ENCODE data around the gene CMIP.
A peak's percentile ranks its signal among the peaks of the same experiment; 100 is the strongest.

Gene CMIP

DNA sequence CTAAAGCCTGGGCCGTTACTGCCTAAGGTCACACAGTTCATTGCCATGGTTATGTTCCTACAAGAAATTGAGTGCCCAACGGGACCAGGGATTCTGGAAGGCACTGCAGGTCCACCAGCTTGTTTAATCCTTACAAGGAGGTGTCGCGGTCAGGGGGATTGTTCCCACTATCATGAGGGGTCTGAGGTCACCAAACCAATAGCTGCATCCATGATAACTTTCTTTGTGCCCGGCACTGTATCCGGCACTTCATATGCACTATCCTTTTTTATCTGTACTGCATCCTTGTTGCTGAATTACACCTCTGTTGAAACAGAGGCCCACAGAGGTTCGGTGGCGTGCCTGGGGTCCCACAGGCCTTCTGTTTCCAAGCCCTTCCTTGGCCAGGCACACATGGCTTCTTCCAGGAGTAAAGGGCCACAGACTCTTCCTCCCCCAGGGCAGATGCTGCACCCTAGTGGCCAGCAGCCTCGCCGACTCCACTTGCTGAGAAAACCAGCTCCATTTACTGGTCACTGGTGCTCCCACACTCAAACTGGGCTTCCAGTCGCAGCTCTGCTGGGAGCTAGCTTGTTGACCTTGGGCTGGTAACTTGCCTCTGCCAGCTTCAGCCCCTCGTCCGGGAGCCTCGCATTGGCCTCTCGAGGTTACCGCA is 252.5 kb downstream of the CMIP start:
- Histone ChIP-seq H3K27me3 (ENCODE audit: insufficient read depth, low read length) (no peaks in the 10 kb centered on the region), H3K79me2 (ENCODE audit: control insufficient read depth, insufficient read depth, low read length, unreplicated experiment) (no peaks in the 10 kb centered on the region), H3K36me3 (ENCODE audit: insufficient read depth, low read length) (no peaks in the 10 kb centered on the region), H2AFZ (ENCODE audit: low read length, unreplicated experiment) (no peak overlapping the region), H3K27ac (ENCODE audit: low read depth, low read length) (no peak overlapping the region), H3K4me3 (ENCODE audit: low read depth, low read length) (no peak overlapping the region), H3K4me1 (ENCODE audit: control insufficient read depth, insufficient read depth, low read length, unreplicated experiment) (no peaks in the 10 kb centered on the region)

DNA sequence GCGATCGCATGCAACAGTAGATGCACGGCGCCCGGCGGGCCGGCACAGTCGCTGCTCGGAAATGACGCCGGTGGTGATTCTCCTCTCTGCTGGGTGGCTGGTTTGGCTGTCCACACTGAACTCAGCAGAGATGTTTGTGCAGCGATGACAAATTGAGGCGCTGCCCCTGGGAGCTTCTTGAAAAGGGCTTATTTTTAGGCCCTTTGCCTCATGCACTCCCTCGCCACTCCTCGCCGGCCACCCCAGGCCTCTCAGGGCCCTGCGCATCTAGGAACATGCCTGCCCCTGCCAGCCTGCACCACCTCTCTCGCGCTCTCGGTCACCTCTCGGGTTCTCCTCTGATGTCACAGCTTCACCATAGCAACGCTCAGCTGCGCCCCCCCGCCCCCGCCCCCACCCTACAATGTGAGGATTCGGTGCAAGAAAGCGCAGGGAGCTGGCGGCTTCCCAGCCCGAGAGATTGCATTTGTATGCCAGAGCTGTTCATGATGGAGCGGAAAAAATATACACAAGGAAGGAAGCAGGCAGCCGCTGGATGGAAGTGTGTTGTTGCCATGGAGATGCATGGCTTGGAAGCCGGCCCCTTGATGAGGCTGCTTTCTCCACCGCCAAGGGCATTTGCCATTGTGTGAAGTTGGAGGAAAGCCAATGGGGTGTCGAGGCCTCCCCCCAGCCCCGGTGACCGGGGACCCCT is 253.2 kb downstream of the CMIP start:
- Histone ChIP-seq H3K4me1 (ENCODE audit: control insufficient read depth, insufficient read depth, low read length, unreplicated experiment) (no peaks in the 10 kb centered on the region), H3K27me3 (ENCODE audit: insufficient read depth, low read length) (no peaks in the 10 kb centered on the region), H2AFZ (ENCODE audit: low read length, unreplicated experiment) (no peak overlapping the region), H3K4me3 (ENCODE audit: low read depth, low read length) (no peak overlapping the region), H3K27ac (ENCODE audit: low read depth, low read length) (no peak overlapping the region), H3K79me2 (ENCODE audit: control insufficient read depth, insufficient read depth, low read length, unreplicated experiment) (no peaks in the 10 kb centered on the region), H3K36me3 (ENCODE audit: insufficient read depth, low read length) (no peaks in the 10 kb centered on the region)

DNA sequence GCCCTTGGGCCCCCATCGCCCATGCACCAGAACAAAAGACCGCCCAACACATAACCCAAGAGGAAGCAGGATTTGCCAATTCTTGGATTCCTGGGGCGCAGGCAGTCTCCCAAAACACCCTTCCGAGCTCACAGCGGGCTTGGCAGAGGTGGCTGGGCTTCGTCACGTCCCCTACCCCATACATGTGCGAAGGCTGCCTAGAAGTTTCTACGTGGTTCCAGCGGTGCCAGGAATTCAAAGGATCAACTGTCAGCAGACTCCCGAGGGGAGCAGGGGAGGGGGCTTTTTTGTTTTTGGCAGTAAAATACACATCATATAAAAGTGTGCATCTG is 253.7 kb downstream of the CMIP start:
- H3K27me3 ChIP-seq (ENCODE audit: insufficient read depth, low read length): no peaks in the 10 kb centered on the region
- H3K4me3 ChIP-seq (ENCODE audit: low read depth, low read length): no peak overlapping the region
- H3K79me2 ChIP-seq (ENCODE audit: control insufficient read depth, insufficient read depth, low read length, unreplicated experiment): no peaks in the 10 kb centered on the region
- H3K36me3 ChIP-seq (ENCODE audit: insufficient read depth, low read length): no peaks in the 10 kb centered on the region
- H3K27ac ChIP-seq (ENCODE audit: low read depth, low read length): no peak overlapping the region
- H2AFZ ChIP-seq (ENCODE audit: low read length, unreplicated experiment): no peak overlapping the region
- peaks cover 4% of the 10 kb centered on the region for H3K4me1 ChIP-seq (ENCODE audit: control insufficient read depth, insufficient read depth, low read length, unreplicated experiment)

DNA sequence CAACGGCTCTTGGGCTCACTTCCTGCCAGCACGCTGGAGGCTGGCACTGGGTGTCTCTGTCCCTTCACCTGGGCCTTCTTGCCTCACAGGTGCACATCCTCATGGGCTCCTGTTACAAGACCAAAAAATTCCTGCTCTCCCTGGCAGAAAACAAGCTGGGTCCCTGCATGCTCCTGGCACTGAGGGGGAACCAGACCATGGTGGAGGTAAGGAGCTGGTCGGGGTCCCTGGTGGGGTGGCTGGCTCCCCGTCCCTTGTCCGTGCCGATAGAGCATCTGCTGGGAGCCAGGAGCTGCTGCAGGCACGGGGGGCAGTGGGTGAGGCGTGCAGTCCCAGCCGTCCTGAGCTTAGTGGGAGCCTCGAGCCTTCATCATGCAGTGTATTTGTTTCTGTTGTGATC is 255.0 kb downstream of the CMIP start:
- Histone ChIP-seq H3K4me3 (ENCODE audit: low read depth, low read length) (no peak overlapping the region), H3K36me3 (ENCODE audit: insufficient read depth, low read length) (no peaks in the 10 kb centered on the region), H3K27me3 (ENCODE audit: insufficient read depth, low read length) (no peaks in the 10 kb centered on the region), H3K27ac (ENCODE audit: low read depth, low read length) (no peak overlapping the region), H2AFZ (ENCODE audit: low read length, unreplicated experiment) (no peak overlapping the region), H3K79me2 (ENCODE audit: control insufficient read depth, insufficient read depth, low read length, unreplicated experiment) (no peaks in the 10 kb centered on the region), H3K4me1 (ENCODE audit: control insufficient read depth, insufficient read depth, low read length, unreplicated experiment) (peaks cover 9% of the 10 kb centered on the region)

DNA sequence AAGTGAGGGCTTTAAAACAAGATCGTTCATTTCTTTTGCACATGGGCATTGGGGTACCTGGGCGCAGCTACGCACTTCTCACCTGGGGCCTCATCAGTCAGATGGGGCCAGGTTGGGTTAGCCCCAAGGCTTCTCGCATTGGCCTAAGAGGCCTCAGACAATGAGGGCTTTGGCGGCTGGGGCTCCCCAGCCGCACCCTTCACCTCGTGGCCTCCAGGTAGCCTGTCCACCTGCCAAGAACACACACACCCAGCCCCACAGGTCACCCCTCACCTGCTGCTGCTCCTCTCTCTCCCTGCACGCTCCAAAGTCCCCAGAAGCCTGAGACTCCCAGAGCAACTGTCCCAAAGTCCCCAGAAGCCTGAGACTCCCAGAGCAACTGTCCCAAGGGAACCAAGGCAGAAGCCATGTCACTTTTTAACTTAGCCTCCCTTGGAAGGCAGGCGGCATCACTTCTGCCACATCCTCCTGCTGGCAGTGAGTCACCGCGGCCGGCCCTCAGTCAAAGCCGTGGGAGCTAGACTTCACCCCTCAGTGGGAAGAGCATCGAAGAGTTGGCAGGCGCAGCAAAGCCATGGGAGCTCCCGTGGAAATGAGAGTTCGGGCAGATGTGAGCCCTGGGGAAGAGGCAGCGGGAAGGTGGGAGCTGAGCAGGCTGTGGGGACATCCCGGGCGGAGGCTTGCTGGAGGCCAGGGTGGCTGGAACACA is 255.6 kb downstream of the CMIP start:
- peaks cover 9% of the 10 kb centered on the region for H3K4me1 ChIP-seq (ENCODE audit: control insufficient read depth, insufficient read depth, low read length, unreplicated experiment)
- H3K4me3 ChIP-seq (ENCODE audit: low read depth, low read length): no peak overlapping the region
- H3K27me3 ChIP-seq (ENCODE audit: insufficient read depth, low read length): no peaks in the 10 kb centered on the region
- no peaks in the 10 kb centered on the region for H3K79me2 ChIP-seq (ENCODE audit: control insufficient read depth, insufficient read depth, low read length, unreplicated experiment)
- no peak overlapping the region for H3K27ac ChIP-seq (ENCODE audit: low read depth, low read length)
- no peak overlapping the region for H2AFZ ChIP-seq (ENCODE audit: low read length, unreplicated experiment)
- no peaks in the 10 kb centered on the region for H3K36me3 ChIP-seq (ENCODE audit: insufficient read depth, low read length)

DNA sequence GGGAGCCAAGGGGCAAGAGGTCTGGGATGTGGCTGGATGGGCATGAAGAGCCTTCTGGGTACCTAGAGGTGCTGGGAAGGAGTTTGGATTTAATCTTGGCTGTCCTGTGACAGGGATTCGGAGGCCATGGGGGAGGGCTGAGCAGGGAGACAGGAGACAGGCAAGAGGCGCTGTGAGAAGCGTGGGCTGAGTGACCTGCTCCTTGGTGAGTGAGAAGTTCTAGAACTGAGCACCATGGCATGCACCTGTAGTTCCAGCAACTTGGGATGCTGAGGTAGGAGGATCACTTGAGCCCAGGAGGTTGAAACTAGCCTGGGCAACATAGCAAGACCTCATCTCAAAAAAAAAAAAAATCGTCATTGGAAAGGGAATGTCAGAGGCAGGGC is 256.2 kb downstream of the CMIP start:
- H2AFZ ChIP-seq (ENCODE audit: low read length, unreplicated experiment): no peak overlapping the region

DNA sequence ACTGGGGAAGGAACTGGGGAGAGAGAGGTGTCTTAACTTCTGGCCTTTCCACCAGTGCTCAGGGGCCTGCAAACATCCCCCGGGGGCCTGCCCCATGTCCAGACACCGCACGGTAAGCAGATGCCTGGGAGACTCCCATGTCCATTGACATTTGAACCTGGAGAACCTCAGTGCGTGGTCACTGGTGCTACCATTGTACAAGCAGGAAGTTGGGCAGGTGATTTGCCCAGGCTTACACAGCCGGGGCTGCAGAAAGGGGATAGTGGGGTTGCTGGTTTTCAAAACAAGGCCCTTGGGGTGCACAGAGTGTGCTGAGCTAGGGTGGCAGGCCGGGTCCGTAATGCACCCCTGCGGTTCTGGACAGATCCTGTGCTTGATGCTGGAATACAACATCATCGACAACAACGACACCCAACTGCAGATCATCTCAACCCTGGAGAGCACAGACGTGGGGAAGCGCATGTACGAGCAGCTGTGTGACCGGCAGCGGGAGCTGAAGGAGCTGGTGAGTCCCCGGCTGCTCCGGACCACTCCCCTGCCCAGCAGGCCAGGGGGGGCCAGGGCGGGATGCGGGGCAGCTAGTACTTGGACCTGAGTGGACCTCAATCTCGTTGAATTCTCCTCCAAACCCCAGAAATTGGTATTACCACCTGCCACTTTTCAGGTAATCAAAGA is 256.8 kb downstream of the CMIP start:
- Histone ChIP-seq H2AFZ (ENCODE audit: low read length, unreplicated experiment) (no peak overlapping the region), H3K36me3 (ENCODE audit: insufficient read depth, low read length) (no peaks in the 10 kb centered on the region), H3K27me3 (ENCODE audit: insufficient read depth, low read length) (no peaks in the 10 kb centered on the region), H3K27ac (ENCODE audit: low read depth, low read length) (no peak overlapping the region), H3K4me1 (ENCODE audit: control insufficient read depth, insufficient read depth, low read length, unreplicated experiment) (peaks cover 9% of the 10 kb centered on the region), H3K79me2 (ENCODE audit: control insufficient read depth, insufficient read depth, low read length, unreplicated experiment) (no peaks in the 10 kb centered on the region), H3K4me3 (ENCODE audit: low read depth, low read length) (no peak overlapping the region)

More for the DNA sequence above, 256.2 kb downstream of the CMIP start:
- Histone ChIP-seq H3K4me3 (ENCODE audit: low read depth, low read length) (no peak overlapping the region), H3K4me1 (ENCODE audit: control insufficient read depth, insufficient read depth, low read length, unreplicated experiment) (peaks cover 9% of the 10 kb centered on the region), H3K27ac (ENCODE audit: low read depth, low read length) (no peak overlapping the region), H3K36me3 (ENCODE audit: insufficient read depth, low read length) (no peaks in the 10 kb centered on the region), H3K27me3 (ENCODE audit: insufficient read depth, low read length) (no peaks in the 10 kb centered on the region), H3K79me2 (ENCODE audit: control insufficient read depth, insufficient read depth, low read length, unreplicated experiment) (no peaks in the 10 kb centered on the region)

DNA sequence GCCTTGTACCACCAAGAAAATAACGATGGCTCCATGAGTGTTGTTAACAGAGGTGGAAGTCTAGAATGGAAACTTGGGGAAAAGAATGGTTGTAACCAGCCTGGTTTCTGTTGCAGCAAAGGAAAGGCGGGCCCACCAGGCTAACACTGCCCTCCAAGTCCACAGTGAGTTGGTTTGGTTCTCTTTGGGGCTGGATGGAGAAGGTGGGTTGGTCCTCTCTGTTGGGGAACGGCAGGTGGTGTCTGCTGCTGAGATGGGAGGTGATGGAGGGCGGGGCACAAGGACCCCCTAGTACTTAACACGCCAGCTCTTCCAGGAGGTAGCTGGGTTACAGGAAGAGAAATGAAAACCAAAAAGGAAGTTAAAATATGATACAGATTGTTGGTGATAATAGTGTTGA is 257.9 kb downstream of the CMIP start:
- H3K36me3 ChIP-seq (ENCODE audit: insufficient read depth, low read length): no peaks in the 10 kb centered on the region
- H3K27me3 ChIP-seq (ENCODE audit: insufficient read depth, low read length): no peaks in the 10 kb centered on the region
- H3K4me3 ChIP-seq (ENCODE audit: low read depth, low read length): no peak overlapping the region
- H3K4me1 ChIP-seq (ENCODE audit: control insufficient read depth, insufficient read depth, low read length, unreplicated experiment): peaks cover 17% of the 10 kb centered on the region
- H2AFZ ChIP-seq (ENCODE audit: low read length, unreplicated experiment): no peak overlapping the region
- no peaks in the 10 kb centered on the region for H3K79me2 ChIP-seq (ENCODE audit: control insufficient read depth, insufficient read depth, low read length, unreplicated experiment)
- no peak overlapping the region for H3K27ac ChIP-seq (ENCODE audit: low read depth, low read length)

DNA sequence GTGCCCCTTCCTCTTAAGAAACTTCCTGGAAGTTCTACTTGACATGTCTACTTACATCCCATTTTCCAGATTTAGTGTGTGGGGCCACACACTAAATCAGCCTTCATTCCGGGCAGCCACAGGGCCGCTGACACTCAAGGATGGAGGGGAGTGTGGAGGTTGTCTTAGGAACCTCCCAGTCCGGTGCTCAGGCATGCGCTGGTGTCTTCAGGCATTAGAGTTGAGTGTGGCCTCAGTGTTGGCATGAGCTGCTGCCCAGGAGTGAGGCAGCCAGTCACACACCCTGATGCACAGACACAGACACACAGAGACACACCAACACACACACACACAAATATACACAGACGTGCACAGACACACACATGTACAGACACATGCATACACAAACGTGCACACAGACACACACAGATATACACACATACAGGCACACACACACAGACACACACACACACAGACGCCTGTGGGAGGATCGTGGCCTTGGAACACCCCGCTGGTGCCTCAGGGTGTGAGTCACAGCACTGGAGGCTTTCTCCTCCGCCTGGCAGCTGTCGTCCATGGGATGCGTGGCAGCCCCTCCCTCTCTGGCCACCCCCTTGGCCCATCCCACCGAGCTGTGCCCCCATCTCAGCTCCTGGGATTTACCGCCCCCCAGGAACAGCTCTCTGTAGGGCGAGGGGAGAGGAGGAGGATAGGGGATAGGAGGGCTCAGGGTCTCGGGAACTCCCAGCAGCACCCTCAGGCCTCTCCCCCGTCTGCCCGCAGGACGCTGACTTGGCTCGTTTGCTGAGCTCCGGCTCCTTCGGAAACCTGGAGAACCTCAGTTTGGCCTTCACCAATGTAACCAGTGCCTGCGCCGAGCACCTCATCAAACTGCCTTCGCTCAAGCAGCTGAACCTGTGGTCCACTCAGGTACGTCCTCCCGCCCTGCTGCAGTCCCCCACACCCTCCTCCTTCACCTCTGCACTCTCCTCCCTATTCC is 258.9 kb downstream of the CMIP start:
- peak overlapping the region; percentile 50 for H3K27ac ChIP-seq (ENCODE audit: low read depth, low read length)
- H2AFZ ChIP-seq (ENCODE audit: low read length, unreplicated experiment): peak overlapping the region; percentile 48
- H3K36me3 ChIP-seq (ENCODE audit: insufficient read depth, low read length): no peaks in the 10 kb centered on the region
- H3K4me1 ChIP-seq (ENCODE audit: control insufficient read depth, insufficient read depth, low read length, unreplicated experiment): peaks cover 23% of the 10 kb centered on the region
- peak overlapping the region; percentile 26 for H3K4me3 ChIP-seq (ENCODE audit: low read depth, low read length)
- H3K27me3 ChIP-seq (ENCODE audit: insufficient read depth, low read length): no peaks in the 10 kb centered on the region
- H3K79me2 ChIP-seq (ENCODE audit: control insufficient read depth, insufficient read depth, low read length, unreplicated experiment): no peaks in the 10 kb centered on the region

DNA sequence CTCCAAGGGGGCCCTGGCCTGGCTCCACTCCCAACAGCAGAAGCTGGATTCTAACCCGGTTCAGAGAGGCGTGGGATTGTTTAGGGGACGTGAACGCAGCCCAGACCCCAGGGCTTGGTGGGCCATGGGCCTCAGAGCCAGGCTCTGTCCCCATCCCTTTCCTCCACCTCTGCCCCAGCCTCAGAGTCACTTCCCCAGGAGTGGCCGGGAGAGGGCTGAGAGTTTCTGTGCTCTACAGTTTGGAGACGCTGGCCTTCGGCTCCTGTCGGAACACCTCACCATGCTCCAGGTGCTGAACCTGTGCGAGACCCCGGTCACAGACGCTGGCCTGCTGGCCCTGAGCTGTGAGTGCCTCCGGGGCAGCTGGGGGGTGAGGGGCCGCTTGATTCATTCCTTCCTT is 260.7 kb downstream of the CMIP start:
- Histone ChIP-seq H3K4me1 (ENCODE audit: control insufficient read depth, insufficient read depth, low read length, unreplicated experiment) (peaks cover 23% of the 10 kb centered on the region), H2AFZ (ENCODE audit: low read length, unreplicated experiment) (no peak overlapping the region), H3K27me3 (ENCODE audit: insufficient read depth, low read length) (no peaks in the 10 kb centered on the region), H3K4me3 (ENCODE audit: low read depth, low read length) (no peak overlapping the region), H3K79me2 (ENCODE audit: control insufficient read depth, insufficient read depth, low read length, unreplicated experiment) (no peaks in the 10 kb centered on the region), H3K36me3 (ENCODE audit: insufficient read depth, low read length) (no peaks in the 10 kb centered on the region), H3K27ac (ENCODE audit: low read depth, low read length) (no peak overlapping the region)

All from ACC112 (cell line).